ENCODE measurements around the gene AGXT2. TPM values are rescaled to one million over a fixed set of nuclear protein-coding genes. Genes with fewer than 3 reads are reported as not detected.

AGXT2 gene
- total RNA-seq, 1 donor from 2014 or later: not detected

DNA sequence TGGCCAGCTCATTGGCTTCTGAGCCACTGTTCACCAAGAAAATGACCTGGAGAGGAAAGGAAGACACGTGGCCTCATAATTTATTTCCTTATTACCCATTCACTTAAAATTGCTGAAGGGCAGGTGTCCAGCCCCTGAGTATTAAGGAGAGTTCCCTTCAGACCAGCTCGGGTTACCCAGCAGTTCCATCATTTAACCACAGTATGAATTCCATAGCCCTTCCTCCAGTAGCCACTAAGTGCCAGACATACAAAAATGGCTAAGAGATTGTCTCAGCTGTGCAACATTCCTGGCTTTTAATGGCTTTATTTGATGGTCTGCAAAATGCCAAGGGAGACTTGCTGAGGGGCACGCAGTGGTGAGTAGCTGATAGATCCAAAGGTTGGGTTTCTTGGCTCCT lies 12.5 kb downstream of the AGXT2 start:
- H3K9me3 ChIP-seq: no peaks in the 10 kb centered on the region
- intact Hi-C loops (cut with DNase I): no loop called here
- no peak overlapping the region for H3K27ac ChIP-seq
- H3K4me1 ChIP-seq: no peaks in the 10 kb centered on the region
- DNase-seq (no peak), ATAC-seq (no peak)
- H3K27me3 ChIP-seq (ENCODE audit: low read depth): no peaks in the 10 kb centered on the region
- no peaks in the 10 kb centered on the region for H3K36me3 ChIP-seq
- no peak overlapping the region for H3K4me3 ChIP-seq
- no peak for TF ChIP-seq CTCF (IDR thresholded peaks at IDR 0.05)

- Histone ChIP-seq H3K4me1 (no peaks in the 10 kb centered on the region), H3K4me3 (no peak overlapping the region), H3K9me3 (no peaks in the 10 kb centered on the region), H3K36me3 (no peaks in the 10 kb centered on the region), H3K27me3 (ENCODE audit: low read depth) (no peaks in the 10 kb centered on the region), H3K27ac (no peak overlapping the region)
- intact Hi-C loops (cut with DNase I): no loop called here
- ATAC-seq: no peak
- no peak for TF ChIP-seq CTCF (IDR thresholded peaks at IDR 0.05)
- DNase-seq: no peak
These were observed 15.4 kb downstream of the AGXT2 start for GRCh38 chr5:35032356-35032755.

DNA sequence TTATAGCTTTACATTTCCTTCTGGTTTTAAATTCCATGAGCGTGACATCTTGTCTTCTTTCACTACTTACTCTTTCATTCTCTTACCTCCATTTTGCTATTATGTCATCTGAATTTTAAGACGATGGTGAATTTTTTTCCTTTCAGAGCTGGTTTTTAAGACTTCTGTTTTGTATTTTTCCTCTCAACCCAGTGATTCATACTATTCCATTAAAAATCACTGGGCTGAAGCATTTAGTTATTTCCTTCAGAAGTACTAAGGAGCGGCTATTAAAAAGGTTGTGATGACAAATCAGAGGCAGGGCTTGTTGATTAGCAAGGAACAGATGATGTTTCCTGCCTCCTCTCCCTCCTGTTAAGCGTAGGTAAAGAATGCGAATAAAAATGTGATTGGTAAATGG lies 16.5 kb downstream of the AGXT2 start:
- no peak for TF ChIP-seq CTCF (IDR thresholded peaks at IDR 0.05)
- no peak overlapping the region for H3K4me3 ChIP-seq
- DNase-seq: no peak
- H3K4me1 ChIP-seq: no peaks in the 10 kb centered on the region
- intact Hi-C loops (cut with DNase I): no loop called here
- H3K27me3 ChIP-seq (ENCODE audit: low read depth): no peaks in the 10 kb centered on the region
- ATAC-seq: no peak
- H3K27ac ChIP-seq: no peak overlapping the region
- no peaks in the 10 kb centered on the region for H3K9me3 ChIP-seq
- no peaks in the 10 kb centered on the region for H3K36me3 ChIP-seq

GRCh38 chr5:35030426-35031100 lies 17.2 kb downstream of the AGXT2 start:
- intact Hi-C loops (cut with DNase I): no loop called here
- no peak for ATAC-seq
- Histone ChIP-seq H3K4me1 (no peaks in the 10 kb centered on the region), H3K27ac (no peak overlapping the region), H3K9me3 (no peaks in the 10 kb centered on the region), H3K36me3 (no peaks in the 10 kb centered on the region), H3K4me3 (no peak overlapping the region), H3K27me3 (ENCODE audit: low read depth) (no peaks in the 10 kb centered on the region)
- TF ChIP-seq CTCF (IDR thresholded peaks at IDR 0.05): no peak
- no peak for DNase-seq

DNA sequence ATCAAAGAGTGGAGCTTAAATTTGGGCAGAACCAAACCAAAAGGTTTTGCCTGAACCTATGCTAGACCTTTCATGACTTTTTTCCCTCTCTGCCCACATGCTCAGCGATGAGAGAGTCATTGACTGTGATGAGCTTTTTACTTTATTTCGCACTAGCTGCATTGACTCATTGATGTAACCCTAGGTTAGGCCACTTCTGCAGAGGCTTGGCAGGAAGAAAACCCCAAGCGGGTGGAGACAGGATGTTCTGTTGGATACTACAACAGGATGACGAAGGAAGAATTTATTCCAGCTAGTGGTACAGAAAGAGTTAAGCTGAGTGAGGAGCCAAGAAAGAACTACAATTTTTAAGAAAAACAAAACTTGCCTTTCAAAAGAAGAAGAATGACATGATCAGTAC lies 18.4 kb downstream of the AGXT2 start:
- DNase-seq (no peak), ATAC-seq (no peak)
- H3K4me3 ChIP-seq: no peak overlapping the region
- no peaks in the 10 kb centered on the region for H3K4me1 ChIP-seq
- no peaks in the 10 kb centered on the region for H3K36me3 ChIP-seq
- no peaks in the 10 kb centered on the region for H3K27me3 ChIP-seq (ENCODE audit: low read depth)
- intact Hi-C loops (cut with DNase I): no loop called here
- no peaks in the 10 kb centered on the region for H3K9me3 ChIP-seq
- TF ChIP-seq CTCF (IDR thresholded peaks at IDR 0.05): no peak
- no peak overlapping the region for H3K27ac ChIP-seq

Measured in lower lobe of right lung (tissue), 2 donors.